Bronchial epithelial cell (primary cell): Measurements from ENCODE around the gene SLC23A3. TPM values are rescaled to one million over a fixed set of nuclear protein-coding genes. Genes with fewer than 3 reads are reported as not detected.

Source experiments
- DNase-seq: peaks from one replicate; pipeline ENCODE4 v3.0.0-alpha.2; 2010; ENCODE audit warnings: low read depth
- FAIRE-seq: peaks from 2 replicates; lab custom pipeline; 2011; peaks lifted over from hg19 to GRCh38; lab: Jason Lieb, UNC
- H3K27me3 ChIP-seq: 2 replicates; pipeline ENCODE4 v1.5.1; 2011; ENCODE audit warnings: low read length; ENCODE audit not compliant: control insufficient read depth, insufficient read depth
- H3K36me3 ChIP-seq: 2 replicates; pipeline ENCODE4 v1.5.1; 2011; ENCODE audit warnings: low read length; ENCODE audit not compliant: control insufficient read depth, insufficient read depth
- H3K4me3 ChIP-seq: 2 replicates; pipeline ENCODE4 v1.5.1; 2011; ENCODE audit warnings: mild to moderate bottlenecking, low read depth, low read length, control low read depth
- total RNA-seq: library from RNA; depleted of rRNA; stranded (reverse); fragments of >200 nt; gene quantifications from 2 replicates; pipeline ENCODE4 v1.2.1, GENCODE V29; 2014
- TF ChIP-seq, protein P1 (sequence below): IDR thresholded peaks from 2 replicates; pipeline ENCODE4 v1.5.1; 2011; ENCODE audit warnings: mild to moderate bottlenecking, moderate library complexity, low read length, control low read depth, inconsistent platforms; ENCODE audit not compliant: insufficient read depth, severe bottlenecking

The SLC23A3 gene
- total RNA-seq, 1 donor from 2014 or later: 1.3 TPM

DNA sequence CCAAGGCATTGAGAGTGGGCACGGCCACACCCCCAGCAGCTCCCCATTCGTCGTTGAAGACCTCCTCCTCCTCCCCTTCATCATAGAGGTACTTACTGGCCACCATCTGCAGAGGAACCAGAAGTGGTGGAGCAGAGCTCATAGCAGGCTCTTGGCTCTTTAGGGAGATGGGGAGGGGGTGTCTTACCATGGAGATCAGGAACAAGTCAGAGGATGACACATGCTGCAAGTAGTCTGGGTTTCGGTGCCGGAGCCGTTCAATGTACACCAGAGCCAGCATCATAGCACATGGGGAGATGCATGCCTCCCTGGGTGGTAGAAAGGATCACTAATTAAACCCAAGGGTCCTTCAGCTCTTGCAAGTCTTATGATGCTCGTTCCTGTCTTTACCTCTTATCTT is 5.0 kb upstream of the SLC23A3 start:
- no peak for DNase-seq
- Histone ChIP-seq H3K36me3 (peaks cover 14% of the 10 kb centered on the region), H3K27me3 (no peaks in the 10 kb centered on the region), H3K4me3 (no peak overlapping the region)
- TF ChIP-seq, protein P1, sequence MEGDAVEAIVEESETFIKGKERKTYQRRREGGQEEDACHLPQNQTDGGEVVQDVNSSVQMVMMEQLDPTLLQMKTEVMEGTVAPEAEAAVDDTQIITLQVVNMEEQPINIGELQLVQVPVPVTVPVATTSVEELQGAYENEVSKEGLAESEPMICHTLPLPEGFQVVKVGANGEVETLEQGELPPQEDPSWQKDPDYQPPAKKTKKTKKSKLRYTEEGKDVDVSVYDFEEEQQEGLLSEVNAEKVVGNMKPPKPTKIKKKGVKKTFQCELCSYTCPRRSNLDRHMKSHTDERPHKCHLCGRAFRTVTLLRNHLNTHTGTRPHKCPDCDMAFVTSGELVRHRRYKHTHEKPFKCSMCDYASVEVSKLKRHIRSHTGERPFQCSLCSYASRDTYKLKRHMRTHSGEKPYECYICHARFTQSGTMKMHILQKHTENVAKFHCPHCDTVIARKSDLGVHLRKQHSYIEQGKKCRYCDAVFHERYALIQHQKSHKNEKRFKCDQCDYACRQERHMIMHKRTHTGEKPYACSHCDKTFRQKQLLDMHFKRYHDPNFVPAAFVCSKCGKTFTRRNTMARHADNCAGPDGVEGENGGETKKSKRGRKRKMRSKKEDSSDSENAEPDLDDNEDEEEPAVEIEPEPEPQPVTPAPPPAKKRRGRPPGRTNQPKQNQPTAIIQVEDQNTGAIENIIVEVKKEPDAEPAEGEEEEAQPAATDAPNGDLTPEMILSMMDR: no peak
- no peak for FAIRE-seq

DNA sequence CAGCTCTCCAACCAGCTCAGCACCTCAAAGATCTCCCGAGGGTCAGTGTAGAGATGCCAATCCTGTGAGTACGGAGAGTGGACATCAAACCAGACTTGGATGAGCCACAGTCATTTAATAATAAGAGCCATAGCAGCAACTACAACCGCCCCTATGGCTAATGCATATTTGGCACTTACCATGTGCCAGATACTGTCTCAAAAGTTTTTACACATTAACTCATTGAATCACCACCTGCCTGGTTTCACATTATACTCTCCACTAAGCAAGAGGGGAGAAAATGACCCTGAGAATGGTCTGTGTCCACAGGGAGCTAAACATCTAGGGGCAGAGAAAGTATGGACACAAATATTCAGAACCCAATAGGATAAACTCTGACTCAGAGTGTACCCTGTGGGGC is 4.3 kb upstream of the SLC23A3 start:
- FAIRE-seq (no peak), DNase-seq (no peak)
- H3K4me3 ChIP-seq: no peak overlapping the region
- TF ChIP-seq, protein P1: no peak
- H3K36me3 ChIP-seq: peaks cover 11% of the 10 kb centered on the region
- H3K27me3 ChIP-seq: no peaks in the 10 kb centered on the region

DNA sequence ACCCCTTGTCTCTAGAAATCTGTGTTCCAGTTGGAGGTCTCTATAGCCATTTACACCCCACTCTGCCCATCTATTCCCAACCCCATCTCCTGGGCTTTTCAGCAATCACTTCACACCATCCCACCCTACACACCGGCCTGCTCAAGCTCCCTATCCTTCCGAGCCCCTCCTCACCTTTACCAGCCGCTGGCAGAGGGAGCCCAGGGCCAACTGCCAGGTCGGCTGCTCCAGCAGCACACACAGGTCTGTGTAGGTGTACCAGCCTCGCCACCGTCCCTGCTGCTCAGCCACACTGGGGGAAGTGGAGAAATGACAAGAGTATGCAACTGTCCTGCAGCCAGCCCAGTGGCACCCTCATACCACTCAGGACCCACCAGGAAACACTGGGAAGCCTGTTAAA is 3.3 kb upstream of the SLC23A3 start:
- TF ChIP-seq, protein P1: no peak
- Histone ChIP-seq H3K27me3 (no peaks in the 10 kb centered on the region), H3K36me3 (peaks cover 11% of the 10 kb centered on the region), H3K4me3 (no peak overlapping the region)
- no peak for DNase-seq
- no peak for FAIRE-seq

DNA sequence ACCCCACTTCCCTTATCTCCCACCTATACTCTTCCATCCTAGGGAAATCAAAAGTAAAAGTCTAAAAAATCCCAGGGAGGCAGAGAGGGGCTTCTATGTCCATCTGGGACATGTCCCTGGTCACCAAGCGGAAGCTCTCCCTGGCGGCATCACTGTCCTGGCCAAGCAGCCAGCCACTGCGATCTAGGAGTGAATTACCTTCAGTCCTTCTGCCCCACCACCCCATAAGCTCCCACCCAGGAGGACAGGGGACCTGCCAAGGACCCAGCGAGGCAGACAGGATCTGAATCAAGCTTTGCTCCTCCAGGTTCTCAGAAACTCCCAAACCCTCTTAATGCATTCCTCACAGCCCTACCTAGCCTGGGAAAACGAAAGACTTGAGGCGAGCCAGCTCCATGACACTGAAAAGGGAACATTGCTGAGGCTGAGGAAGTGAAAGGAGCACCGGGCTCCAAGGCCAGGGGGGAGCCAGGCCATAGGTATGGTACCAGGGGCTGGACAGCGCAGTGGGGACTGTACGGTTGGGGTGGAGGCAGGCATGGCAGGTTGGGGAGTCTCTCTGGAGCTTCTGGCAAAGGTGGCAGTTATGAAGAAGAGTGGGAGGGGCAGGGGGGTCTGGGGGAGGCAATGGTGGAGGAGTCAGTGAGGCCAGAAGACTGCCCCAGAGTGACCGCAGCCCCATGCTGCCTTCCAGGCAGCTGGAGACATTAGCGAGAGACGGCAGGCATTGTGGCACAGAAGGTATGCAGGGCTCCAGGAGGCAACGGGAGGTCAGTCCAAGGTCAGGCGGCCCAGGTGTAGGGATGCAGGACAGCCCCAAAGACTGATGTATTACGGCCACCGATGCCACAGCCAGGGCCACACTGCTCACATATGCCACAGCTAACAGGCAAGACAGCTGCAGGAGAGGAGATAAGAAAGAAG is 2.7 kb upstream of the SLC23A3 start:
- FAIRE-seq: no peak
- TF ChIP-seq, protein P1: no peak
- H3K27me3 ChIP-seq: no peaks in the 10 kb centered on the region
- DNase-seq: no peak
- H3K4me3 ChIP-seq: no peak overlapping the region
- peaks cover 11% of the 10 kb centered on the region for H3K36me3 ChIP-seq

DNA sequence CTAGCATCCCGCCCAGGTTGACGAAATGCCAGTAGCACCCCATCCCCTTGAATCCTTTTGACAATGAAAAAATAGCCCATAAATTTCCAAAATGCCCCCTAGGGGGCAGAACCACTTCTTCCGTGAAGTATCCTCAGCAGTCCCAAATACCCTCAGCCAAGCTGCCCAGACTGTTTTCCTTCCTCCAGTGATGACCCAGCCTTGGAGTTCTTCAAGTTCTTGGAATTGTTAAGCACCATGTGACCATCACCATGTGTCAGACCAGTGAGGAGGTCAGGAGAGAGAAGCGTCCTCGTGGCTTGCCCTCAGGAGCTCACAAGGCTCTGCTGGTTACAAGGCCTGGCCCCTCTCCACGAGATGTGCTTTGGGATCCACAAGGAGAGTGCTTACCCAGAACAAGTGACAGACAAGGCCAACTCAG is 1.4 kb upstream of the SLC23A3 start:
- no peak for FAIRE-seq
- no peaks in the 10 kb centered on the region for H3K27me3 ChIP-seq
- TF ChIP-seq, protein P1: peak; percentile 73
- H3K36me3 ChIP-seq: peaks cover 11% of the 10 kb centered on the region
- DNase-seq: peak; percentile 58
- no peak overlapping the region for H3K4me3 ChIP-seq
